Subcutaneous adipose tissue (tissue), 4 donors: ENCODE data around the gene CEP76. TPM values are rescaled to one million over a fixed set of nuclear protein-coding genes. Genes with fewer than 3 reads are reported as not detected.

Source experiments
- total RNA-seq, 4 donors: library from RNA; depleted of rRNA; stranded (reverse); fragments of >200 nt; gene quantifications; one replicate each; pipeline ENCODE4 v1.1.0, GENCODE V29; 2016
- TF ChIP-seq, protein P1 (sequence below): fragments of 450-650 bp; IDR thresholded peaks from one replicate; pipeline ENCODE4 v1.5.1; 2016; ENCODE audit warnings: low read depth, mild to moderate bottlenecking, control low read depth, antibody characterized with exemption, moderate library complexity

The CEP76 gene
- total RNA-seq, 4 donors from 2014 or later: 5.1 to 13.0 (median 6.5) TPM

DNA sequence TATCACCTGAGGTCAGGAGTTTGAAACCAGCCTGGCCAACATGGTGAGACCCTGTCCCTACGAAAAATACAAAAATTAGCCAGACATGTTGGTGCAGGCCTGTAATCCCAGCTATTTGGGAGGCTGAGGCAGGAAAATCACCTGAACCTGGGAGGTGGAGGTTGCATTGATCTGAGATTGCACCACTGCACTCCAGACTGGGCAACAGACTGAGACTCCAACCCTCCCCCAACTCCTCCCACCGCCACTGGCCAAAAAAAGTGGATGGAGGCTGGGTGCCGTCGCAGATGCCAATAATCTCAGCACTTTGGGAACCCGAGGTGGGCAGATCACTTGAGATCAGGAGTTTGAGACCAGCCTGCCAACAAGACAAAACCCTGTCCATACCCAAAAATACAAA is 34.5 kb downstream of the CEP76 start:
- TF ChIP-seq, protein P1, sequence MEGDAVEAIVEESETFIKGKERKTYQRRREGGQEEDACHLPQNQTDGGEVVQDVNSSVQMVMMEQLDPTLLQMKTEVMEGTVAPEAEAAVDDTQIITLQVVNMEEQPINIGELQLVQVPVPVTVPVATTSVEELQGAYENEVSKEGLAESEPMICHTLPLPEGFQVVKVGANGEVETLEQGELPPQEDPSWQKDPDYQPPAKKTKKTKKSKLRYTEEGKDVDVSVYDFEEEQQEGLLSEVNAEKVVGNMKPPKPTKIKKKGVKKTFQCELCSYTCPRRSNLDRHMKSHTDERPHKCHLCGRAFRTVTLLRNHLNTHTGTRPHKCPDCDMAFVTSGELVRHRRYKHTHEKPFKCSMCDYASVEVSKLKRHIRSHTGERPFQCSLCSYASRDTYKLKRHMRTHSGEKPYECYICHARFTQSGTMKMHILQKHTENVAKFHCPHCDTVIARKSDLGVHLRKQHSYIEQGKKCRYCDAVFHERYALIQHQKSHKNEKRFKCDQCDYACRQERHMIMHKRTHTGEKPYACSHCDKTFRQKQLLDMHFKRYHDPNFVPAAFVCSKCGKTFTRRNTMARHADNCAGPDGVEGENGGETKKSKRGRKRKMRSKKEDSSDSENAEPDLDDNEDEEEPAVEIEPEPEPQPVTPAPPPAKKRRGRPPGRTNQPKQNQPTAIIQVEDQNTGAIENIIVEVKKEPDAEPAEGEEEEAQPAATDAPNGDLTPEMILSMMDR: no peak

DNA sequence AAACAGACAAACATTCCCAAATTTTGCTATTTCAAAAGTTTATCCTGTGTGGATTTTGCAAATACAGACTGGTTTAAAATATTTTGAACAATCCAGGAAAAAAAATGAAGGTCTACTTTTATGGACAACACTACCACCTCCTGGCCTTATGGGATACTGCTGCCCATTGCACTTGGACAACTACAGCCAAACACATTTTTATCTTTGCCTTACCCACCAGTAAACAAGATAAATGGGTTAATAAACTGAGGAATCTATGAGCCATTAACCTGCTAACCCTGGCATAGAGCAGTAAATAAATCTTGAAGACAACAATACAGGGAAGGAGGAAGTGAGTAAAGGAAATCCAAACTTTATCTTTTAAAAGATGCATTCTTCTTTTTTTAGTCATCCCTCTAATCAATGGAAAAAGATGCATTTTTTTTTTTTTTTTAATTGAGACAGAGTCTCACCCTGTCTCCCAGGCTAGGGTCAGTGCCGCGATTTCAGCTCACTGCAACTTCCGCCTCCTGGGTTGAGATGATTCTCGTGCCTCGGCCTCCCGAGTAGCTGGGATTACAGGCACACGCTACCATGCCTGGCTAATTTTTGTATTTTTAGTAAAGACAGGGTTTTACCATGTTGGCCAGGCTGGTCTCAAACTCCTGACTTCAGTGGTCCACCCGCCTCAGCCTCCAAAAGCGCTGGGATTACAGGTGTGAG is 42.5 kb downstream of the CEP76 start:
- TF ChIP-seq, protein P1: no peak

DNA sequence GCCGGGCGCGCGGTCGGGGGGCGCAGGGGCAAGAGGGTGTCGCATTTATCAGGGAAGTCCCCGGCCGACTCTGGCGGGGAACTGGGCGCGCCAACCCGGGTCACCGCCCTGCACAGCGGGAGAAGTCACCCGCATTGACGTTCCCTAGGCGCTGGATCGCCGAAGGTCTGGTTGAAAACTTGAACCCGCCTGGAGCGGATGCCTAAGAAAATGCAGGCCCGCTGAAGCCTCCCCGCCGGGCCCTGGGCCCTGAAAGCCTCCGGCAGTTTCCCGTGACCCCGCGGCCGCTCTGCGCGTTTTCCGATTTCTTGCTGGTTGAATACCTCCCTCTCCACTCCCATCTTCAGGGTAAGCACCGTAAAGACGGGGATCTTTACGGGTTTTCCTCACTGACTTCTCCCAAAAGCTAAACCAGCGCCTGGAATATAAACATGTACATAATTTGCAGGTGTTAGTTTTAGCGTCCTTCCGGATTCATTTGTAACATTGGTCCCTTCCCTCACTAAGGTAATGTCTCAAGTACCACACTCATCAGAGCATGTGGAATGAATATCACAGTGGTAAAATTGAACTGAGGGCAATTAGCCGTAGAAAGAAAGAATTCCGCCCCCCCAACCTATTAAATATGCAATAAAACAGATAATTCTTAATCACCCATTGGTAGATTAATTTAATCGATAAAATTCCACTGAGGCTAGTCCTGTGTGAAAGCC is 43.9 kb downstream of the CEP76 start:
- TF ChIP-seq, protein P1: no peak

DNA sequence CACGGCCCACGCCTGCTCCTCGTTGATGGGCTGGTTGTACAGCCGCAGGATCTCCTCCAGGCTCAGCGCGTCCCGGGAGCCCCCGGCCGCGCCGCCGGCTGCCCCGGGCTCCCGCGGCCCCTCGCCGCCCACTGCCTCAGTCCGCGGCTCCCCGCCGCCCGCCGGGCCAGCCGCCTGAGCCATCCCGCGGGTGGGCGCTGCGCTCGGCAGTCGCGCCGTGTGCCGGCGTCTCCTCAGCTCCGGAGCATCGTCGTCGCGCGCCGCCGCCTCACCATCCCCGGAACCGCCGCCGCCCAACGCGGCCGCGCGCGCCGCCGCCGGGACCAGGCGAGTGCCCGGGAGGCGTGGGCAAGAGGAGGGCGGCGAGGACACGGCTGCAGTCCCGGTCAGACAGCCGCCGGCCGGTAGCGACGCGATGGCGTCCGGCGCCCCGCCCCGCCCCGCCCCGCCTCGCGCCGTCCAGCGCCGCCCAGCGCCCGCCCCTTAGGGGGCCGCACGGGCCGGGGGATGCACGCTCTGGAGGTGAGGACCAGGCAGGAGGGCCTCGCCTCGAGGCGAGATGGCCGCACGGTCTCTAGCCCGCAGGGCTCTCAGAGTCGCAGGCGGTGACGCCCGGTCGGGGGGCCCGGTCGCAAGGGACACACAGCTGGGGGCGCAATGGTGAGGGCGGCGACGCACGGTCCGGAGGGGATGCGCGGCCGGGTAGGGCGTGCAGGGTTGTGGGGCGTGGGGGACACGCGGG is 44.7 kb downstream of the CEP76 start, which contains the start of gene SPIRE1:
SPIRE1 (minus strand) TSS at position 424 of the 742 bp plus-strand sequence; CDS start at position 183, 241 bp downstream.
- TF ChIP-seq, protein P1: no peak

DNA sequence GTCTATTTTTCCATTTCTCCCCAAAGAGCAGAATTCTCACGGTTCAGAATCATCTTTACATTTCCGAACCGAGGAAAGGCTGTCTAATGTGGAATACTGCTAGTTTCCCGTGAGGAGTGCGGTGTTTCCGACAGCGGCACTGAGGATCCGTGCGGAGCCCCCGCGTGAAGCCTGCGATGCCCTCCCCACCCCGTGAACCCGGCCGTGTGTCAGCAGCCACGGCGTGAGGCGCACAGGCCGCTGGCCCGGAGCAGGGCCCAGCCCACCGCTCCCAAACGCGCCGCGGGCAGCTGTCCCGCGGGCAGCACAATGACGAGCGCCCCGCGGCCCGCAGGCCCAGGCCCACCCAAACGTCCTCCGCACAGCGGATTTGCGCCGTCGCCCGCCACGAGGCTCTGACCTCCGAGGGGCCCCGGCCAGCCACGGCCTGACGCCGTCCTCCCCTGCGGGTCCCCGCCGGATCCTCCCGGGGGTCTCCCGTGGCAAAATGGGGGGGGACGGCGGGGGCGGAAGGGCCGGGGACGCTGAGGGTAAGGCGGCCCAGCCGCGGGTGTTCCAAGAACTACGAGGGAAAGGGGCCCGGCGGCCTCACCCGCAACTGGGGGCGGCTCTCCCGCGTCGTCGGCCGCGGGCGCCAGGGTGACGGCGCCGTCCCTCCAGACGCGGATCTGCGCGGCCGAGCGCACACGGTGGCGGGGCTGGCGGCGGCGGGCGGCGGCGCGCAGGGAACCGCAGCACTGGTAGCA is 45.4 kb downstream of the CEP76 start:
- TF ChIP-seq, protein P1: no peak

DNA sequence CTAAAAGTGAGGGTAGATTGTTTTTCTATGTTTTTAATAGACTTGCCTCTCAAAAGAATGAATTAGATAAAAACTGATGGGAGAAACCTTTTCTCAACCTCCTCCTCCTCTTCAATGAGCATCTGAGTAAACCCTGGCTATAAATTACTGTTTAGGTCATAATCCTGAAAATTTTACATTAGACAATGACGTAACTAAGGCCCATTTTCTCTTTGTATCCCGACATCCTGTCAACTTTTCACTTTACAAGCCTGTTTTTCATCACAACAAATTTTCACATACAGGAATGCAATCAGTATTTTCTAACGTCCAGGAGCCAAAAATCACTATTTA is 46.0 kb downstream of the CEP76 start:
- TF ChIP-seq, protein P1: no peak
